HG03354 (cell line): Measurements from ENCODE around the gene ARHGAP22.
"Not testable (repeated sequence)": the region's sequence is repeated elsewhere in the genome, so short reads cannot be mapped to it uniquely, and the experiment has no call there.

Experiments
- ATAC-seq: cut with Tn5 transposase; IDR thresholded peaks from one replicate; pipeline ENCODE4 v1.9.1; 2021; ENCODE audit warnings: mild to moderate bottlenecking; ENCODE audit not compliant: unreplicated experiment, poor library complexity, severe bottlenecking

ARHGAP22 gene

GRCh38 chr10:48447356-48448215 lies 157.3 kb downstream of the ARHGAP22 start:
- no peak for ATAC-seq

- ATAC-seq: no peak
Observed at GRCh38 chr10:48446785-48447184, 158.1 kb downstream of the ARHGAP22 start.

DNA sequence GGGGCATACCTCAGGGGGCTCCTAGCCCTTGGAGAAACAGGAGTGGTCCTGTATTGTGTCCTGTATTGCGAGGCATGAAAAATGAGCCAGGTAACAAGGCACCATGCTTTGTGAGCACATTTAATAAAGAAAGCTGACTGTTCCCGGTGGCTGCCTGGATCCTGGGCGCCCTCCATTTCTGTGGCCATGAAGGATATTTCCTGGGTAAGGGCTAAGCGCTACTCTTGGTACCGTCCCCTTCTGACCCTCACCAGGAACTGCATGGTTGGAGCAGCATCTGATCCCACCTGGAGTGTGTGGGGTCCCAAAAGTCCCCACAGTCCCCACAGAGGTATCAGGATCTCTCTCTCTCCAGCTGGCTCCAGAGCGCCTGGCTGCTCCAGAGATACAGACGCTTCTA lies 158.9 kb downstream of the ARHGAP22 start:
- ATAC-seq: no peak

GRCh38 chr10:48444861-48445841 lies 159.7 kb downstream of the ARHGAP22 start:
- ATAC-seq: no peak

GRCh38 chr10:48444266-48444665 lies 160.6 kb downstream of the ARHGAP22 start:
- ATAC-seq: no peak

GRCh38 chr10:48442809-48443177 lies 162.1 kb downstream of the ARHGAP22 start:
- ATAC-seq: no peak

GRCh38 chr10:48442090-48442808 lies 162.6 kb downstream of the ARHGAP22 start:
- no peak for ATAC-seq

DNA sequence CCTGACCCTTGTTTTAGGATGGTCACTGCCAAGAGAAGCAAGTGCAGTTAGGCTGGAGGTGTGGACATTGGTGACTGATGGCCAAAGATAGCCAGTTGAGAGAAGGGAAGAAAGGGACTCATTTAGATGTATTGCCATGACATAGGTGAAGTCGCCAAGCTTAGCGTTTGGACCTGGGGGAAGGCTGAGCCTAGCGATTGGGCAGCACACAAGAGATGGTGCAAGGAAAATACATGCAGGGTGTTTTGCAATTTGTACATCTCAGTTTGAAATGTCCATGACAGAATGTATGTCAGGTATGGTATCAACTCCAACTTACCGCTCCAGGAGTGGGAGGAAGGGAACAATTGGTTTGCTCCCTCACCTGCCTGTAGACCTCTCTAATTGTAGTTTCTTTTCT lies 164.1 kb downstream of the ARHGAP22 start:
- ATAC-seq: no peak

DNA sequence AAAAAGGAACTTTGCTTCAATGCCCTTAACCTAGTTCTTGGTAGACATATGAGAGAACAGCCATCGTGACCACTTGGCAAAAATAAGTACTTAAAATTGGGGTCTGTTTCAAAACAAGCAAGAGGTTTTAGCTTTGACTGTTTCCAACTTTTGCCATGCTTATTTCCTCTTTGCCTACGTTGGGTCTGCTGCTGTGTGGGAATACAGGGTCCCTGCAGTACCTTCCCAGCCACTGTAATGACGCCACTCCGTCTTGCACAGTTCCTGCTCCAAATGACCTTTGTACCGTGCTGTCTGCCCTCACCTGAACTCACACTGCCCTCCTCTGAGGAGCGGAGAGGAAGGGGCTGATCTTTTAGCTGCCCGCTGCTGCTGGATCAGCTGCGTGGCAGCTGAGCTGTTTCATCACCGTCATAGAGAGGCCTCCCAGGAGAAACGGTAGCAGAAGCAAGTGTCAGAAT lies 165.3 kb downstream of the ARHGAP22 start:
- no peak for ATAC-seq

DNA sequence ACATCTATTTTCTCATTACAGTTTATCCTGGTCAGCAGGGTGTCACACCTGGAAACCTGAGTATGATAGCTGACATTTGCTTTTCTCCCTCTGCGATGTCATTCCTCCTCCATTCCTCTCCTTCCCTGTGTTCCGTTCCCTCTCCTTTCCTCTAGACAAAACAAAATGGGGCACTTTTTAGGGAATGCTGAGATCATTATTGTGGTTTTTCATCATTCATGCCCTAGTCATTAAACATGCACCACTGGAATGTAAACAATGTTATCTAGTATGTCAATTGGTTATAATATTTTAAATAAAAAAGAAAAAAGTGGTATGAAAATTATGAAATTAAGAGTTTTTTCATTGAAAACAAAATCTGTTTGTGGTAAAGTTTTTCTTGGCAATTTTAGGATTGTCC lies 165.8 kb downstream of the ARHGAP22 start:
- ATAC-seq: no peak

DNA sequence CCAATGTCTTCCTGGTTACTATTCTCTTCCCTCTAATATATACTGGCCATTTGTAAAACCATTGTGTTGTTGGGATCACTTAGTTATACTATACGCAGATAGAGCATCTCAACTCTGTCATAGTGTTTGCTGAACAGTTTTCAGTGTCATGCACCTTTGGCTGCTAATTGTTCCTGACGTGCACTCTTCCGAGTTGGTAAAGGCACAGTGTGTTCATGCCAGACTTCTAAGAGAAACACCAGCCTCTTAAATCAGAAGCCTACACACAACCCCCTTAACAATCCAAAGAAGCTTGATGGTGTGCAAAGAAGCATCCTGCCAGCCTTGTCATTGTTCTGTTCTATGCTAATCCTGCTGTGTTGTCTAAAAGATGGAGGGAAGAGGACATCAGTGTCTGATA lies 167.3 kb downstream of the ARHGAP22 start:
- ATAC-seq: no peak

GRCh38 chr10:48431871-48432270 lies 173.0 kb downstream of the ARHGAP22 start:
- ATAC-seq: no peak

DNA sequence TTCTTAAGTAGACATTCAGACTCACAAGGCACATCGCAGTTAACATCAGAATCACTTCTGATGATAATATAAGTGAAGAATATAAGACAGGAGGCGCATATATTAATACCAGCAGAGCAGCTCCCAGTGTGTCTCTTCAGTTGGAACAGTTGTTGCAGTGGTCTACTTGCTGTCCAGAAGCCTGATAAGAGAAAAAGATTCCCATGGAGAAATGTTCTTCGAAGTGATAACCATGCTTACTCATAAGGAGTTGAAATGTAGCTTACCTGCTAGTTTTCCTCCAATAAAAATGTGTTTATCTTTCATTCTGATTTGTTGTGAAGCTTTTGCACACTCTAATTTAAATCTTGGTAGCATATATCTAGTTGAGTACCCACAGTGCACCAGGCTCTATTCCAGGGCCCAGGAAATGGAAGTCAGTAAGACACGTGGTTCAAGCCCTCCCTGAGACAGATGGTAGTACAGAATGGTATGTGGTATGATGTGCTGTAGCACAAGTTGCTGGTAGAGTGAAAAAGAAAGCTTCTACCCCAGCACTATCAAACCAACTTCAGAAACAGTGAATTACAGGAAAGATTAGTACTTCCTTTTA lies 174.4 kb downstream of the ARHGAP22 start:
- no peak for ATAC-seq

GRCh38 chr10:48429309-48429708 lies 175.6 kb downstream of the ARHGAP22 start:
- ATAC-seq: no peak

- no peak for ATAC-seq
Observed at GRCh38 chr10:48428896-48429295, 176.0 kb downstream of the ARHGAP22 start.

DNA sequence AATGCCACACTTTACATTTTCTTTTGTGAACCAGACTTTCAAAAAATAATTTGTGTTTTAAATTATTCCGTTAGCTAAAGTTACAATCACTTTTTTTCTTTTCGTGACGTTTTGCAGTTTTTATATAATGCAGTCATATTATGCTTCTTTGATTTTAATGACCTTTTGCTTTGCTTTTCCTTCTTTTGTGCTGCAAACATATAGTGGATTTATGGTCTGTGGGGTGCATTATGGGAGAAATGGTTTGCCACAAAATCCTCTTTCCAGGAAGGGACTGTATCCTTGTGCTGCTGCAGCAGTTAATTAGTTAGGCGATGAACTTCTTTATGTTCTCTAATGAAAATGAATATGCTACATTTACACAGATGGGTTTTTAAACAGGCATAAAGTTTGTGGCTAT lies 181.0 kb downstream of the ARHGAP22 start:
- no peak for ATAC-seq

- ATAC-seq: not testable (repeated sequence)
Observed at GRCh38 chr10:48421862-48422261, 183.0 kb downstream of the ARHGAP22 start.

GRCh38 chr10:48419714-48420113 lies 185.2 kb downstream of the ARHGAP22 start:
- no peak for ATAC-seq

GRCh38 chr10:48418189-48418788 lies 186.6 kb downstream of the ARHGAP22 start:
- no peak for ATAC-seq
